Measurements from ENCODE around the gene INPP4B.

Gene INPP4B

DNA sequence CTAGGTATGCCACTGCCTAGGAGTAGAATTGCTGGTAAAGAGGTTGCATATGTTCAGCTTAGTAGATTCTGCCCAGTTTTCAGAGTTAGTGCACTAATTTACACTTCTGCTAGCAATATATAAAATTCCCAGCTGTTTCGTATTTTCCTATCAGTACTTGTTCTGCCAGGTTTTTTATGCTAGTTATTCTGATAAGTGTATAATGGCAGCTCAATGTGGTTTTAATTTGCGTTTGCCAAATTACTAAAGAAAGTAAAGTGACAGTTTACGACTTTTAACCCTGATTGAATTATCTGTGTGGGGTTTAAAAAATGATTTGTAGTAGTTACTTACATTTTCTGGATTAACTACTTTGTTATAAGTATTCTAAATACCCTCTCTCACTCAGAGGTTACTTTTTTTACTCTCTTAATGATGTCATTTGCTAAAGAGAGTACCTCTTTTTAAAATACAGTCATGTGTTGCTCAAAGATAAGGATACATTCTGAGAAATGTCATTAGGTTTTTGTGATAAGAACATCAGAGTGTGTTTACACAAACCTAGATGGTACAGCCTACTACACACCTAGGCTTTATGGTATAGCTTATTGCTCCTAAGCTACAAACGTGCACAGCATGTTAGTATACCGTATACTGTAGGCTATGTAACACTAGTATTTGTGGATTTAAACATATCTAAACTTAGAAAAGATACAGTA lies 846.5 kb downstream of the INPP4B start:
- DNase-seq (ENCODE audit: low read depth, low spot score), result no peak

DNA sequence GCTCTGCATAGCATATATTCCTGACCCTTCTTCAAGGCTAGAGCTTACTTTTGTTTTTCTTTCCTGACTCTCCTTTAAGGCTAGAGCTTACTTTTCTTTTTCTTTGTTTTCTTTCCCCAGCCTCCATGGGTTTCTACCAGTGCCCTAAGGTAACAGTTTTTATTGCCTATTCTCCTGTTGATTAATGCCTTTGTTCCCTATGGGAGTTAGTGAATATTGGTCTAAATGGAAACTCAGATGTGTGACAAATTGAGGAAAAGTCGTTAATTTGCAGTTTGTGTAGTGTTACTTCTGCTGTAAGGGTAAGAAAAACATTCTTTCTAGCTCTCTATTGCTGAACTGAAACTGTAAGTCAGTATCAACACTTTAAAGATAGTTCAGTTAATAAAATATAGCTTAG lies 851.0 kb downstream of the INPP4B start:
- DNase-seq (ENCODE audit: low read depth, low spot score), result no peak

DNA sequence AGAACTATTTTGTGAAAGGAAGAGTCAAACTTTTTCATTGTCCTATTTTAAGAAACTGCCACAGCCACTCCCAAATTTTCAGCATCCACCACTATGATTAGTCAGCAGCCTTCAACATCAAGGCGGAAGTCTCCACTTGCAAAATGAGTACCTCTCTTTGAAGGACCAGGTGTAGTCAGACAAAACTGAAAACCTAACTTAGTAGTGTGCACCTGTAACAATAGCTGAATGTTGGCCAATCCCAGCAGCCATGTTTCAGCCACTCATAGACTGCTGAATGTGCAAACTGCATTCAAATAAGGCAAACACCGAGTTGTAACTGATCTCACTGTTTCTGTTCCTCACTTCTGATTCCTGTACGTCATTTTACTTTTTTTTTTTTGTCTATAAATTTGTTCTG lies 868.7 kb downstream of the INPP4B start:
- DNase-seq (ENCODE audit: low read depth, low spot score), result no peak
